ENCODE measurements around the gene CES2.

The CES2 gene

DNA sequence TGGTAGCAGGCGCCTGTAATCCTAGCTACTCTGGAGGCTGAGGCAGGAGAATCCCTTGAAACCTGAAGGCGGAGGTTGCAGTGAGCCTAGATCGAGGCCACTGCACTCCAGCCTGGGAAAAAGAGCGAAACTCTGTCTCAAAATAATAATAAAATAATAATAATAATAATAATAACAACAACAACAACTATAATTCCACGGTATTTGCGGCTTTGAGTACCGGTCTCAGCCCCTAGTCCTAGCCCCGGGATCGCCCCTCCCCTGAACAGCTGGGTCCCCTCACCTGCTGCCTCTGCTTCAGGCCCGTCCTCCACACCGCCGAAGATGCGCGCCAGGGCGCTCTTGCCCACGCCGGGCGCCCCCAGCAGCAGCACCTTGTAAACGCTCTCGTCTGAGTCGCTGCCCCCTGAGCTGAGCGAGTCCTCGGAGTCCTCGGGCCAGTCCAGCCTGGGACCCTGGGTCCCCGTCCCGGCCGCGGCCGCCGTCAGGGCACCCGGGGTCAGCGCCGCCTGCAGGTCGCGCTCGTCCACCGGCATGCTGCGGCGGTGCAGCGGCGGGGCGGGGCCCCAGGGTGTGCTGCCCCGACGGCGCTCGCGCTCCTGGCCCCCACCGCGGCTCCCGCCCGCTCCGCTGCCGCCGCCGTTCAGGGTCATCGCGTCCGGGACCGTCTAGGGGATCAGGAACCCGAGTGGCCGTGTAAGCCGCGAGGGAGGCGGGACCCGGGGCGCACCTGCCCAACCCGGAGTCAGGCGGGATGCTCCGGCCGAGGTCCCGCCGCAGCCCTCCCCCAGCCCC, 10.6 kb upstream of the CES2 start:
- TF ChIP-seq ISL1 (CRISPR knock-in tag; IDR thresholded peaks at IDR 0.05): no peak
- TF ChIP-seq ZFP30 (CRISPR knock-in tag; IDR thresholded peaks at IDR 0.05): no peak
- no peak for TF ChIP-seq TOX (CRISPR knock-in tag; IDR thresholded peaks at IDR 0.05; ENCODE audit: borderline replicate concordance)
- no peak for TF ChIP-seq ZNF8 (CRISPR knock-in tag; IDR thresholded peaks at IDR 0.05)
- no peak for TF ChIP-seq TCF4 (CRISPR knock-in tag; IDR thresholded peaks at IDR 0.05; ENCODE audit: borderline replicate concordance)
- TF ChIP-seq ESRRG (CRISPR knock-in tag; IDR thresholded peaks at IDR 0.05): no peak
- no peak for TF ChIP-seq ZFP3 (CRISPR knock-in tag; IDR thresholded peaks at IDR 0.05)
- TF ChIP-seq GLIS3 (CRISPR knock-in tag; IDR thresholded peaks at IDR 0.05): no peak
- TF ChIP-seq ZC3H10 (CRISPR knock-in tag; IDR thresholded peaks at IDR 0.05): no peak
- ATAC-seq: peak; percentile 45

DNA sequence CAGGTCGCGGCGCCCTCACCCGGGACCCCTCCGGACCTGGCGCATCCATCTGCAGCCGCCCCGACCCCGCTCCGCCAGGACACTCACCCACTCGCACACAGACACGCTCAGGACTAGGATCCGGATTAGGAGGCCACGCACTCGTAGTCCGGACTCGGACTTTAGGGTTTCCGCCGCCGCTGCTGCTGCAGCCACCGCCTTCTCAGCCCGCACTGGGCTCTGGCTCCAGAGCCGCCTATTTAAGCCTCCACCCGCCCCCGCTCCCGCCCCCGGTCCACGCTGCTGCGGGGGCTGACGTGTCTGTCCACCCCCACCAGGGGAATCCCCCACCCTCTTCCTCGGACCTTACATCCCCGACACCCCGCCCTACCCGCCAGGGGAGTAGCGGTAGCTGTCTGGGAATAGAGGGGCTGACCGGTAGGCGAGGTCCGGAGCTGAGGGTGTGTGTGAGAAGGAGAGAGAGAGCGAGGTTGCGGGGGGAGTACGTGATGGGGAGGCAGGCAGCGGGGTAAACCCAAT, 9.9 kb upstream of the CES2 start, which contains the start of gene RRAD:
RRAD (minus strand) TSS at position 214 of the 519 bp plus-strand sequence. CDS start 356 bp downstream, outside the sequence.
- TF ChIP-seq ZFP30 (CRISPR knock-in tag; IDR thresholded peaks at IDR 0.05): no peak
- no peak for TF ChIP-seq RARB (CRISPR knock-in tag; IDR thresholded peaks at IDR 0.05)
- TF ChIP-seq ZNF565 (CRISPR knock-in tag; conservative IDR thresholded peaks at IDR 0.05; ENCODE audit: low read depth): no peak
- TF ChIP-seq TCF4 (CRISPR knock-in tag; IDR thresholded peaks at IDR 0.05; ENCODE audit: borderline replicate concordance): no peak
- TF ChIP-seq OSR1 (CRISPR knock-in tag; IDR thresholded peaks at IDR 0.05): no peak
- no peak for TF ChIP-seq CSDC2 (CRISPR knock-in tag; IDR thresholded peaks at IDR 0.05)
- TF ChIP-seq ZFP3 (CRISPR knock-in tag; IDR thresholded peaks at IDR 0.05): no peak
- no peak for TF ChIP-seq ZNF8 (CRISPR knock-in tag; IDR thresholded peaks at IDR 0.05)
- TF ChIP-seq, protein P1, sequence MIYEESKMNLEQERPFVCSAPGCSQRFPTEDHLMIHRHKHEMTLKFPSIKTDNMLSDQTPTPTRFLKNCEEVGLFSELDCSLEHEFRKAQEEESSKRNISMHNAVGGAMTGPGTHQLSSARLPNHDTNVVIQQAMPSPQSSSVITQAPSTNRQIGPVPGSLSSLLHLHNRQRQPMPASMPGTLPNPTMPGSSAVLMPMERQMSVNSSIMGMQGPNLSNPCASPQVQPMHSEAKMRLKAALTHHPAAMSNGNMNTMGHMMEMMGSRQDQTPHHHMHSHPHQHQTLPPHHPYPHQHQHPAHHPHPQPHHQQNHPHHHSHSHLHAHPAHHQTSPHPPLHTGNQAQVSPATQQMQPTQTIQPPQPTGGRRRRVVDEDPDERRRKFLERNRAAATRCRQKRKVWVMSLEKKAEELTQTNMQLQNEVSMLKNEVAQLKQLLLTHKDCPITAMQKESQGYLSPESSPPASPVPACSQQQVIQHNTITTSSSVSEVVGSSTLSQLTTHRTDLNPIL (CRISPR knock-in tag; IDR thresholded peaks at IDR 0.05; ENCODE audit: low read depth): no peak
- no peak for TF ChIP-seq TOX (CRISPR knock-in tag; IDR thresholded peaks at IDR 0.05; ENCODE audit: borderline replicate concordance)
- TF ChIP-seq PPARA (CRISPR knock-in tag; IDR thresholded peaks at IDR 0.05; ENCODE audit: borderline replicate concordance): no peak
- no peak for TF ChIP-seq GLIS3 (CRISPR knock-in tag; IDR thresholded peaks at IDR 0.05)
- TF ChIP-seq, protein P2, sequence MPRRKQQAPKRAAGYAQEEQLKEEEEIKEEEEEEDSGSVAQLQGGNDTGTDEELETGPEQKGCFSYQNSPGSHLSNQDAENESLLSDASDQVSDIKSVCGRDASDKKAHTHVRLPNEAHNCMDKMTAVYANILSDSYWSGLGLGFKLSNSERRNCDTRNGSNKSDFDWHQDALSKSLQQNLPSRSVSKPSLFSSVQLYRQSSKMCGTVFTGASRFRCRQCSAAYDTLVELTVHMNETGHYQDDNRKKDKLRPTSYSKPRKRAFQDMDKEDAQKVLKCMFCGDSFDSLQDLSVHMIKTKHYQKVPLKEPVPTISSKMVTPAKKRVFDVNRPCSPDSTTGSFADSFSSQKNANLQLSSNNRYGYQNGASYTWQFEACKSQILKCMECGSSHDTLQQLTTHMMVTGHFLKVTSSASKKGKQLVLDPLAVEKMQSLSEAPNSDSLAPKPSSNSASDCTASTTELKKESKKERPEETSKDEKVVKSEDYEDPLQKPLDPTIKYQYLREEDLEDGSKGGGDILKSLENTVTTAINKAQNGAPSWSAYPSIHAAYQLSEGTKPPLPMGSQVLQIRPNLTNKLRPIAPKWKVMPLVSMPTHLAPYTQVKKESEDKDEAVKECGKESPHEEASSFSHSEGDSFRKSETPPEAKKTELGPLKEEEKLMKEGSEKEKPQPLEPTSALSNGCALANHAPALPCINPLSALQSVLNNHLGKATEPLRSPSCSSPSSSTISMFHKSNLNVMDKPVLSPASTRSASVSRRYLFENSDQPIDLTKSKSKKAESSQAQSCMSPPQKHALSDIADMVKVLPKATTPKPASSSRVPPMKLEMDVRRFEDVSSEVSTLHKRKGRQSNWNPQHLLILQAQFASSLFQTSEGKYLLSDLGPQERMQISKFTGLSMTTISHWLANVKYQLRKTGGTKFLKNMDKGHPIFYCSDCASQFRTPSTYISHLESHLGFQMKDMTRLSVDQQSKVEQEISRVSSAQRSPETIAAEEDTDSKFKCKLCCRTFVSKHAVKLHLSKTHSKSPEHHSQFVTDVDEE (CRISPR knock-in tag; IDR thresholded peaks at IDR 0.05): no peak
- ATAC-seq: no peak

DNA sequence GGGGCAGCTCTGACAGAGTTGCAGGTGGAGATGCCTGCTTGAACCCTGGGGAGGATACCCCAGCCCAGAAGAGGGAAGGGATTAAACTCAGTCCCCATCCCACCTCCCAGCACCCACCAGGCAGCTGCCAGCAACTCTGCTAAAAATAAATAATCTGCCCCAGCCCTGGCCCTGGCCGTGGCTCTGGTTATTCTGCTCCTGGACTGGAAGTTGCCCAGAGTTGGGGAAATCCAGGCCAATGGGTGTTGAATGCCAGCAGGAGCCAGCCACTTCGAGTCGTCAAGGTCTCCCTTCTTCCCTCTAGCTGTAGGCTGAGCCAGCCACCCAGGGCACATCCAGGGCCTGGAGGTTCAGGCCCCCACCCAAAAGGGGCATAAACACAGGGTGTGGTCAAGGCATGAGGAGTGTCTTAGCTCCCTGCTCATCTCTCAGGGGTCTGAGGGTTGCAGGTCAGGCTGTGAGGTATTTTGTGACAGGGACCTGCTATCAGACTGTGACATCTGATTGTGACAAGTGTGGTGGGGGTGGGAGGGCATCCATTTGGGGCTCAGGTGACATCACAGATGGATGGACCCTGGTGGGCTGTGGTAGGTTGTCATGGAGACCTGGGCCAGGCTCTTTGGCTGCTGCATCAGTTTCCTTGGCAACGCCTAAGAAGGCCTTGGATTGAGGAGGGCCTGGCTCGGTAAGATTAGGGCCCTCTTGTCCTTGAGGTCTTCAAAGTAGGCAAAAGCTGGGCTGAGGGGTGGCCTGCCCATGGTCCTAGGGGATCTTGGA, 9.0 kb upstream of the CES2 start:
- ATAC-seq: peak; percentile 2; the same call in 2 of the 3 replicates
- no peak for TF ChIP-seq SNAI2 (CRISPR knock-in tag; IDR thresholded peaks at IDR 0.05)
- no peak for TF ChIP-seq RARB (CRISPR knock-in tag; IDR thresholded peaks at IDR 0.05)
- no peak for TF ChIP-seq ZFP30 (CRISPR knock-in tag; IDR thresholded peaks at IDR 0.05)
- TF ChIP-seq TCF4 (CRISPR knock-in tag; IDR thresholded peaks at IDR 0.05; ENCODE audit: borderline replicate concordance): no peak
- no peak for TF ChIP-seq ZNF565 (CRISPR knock-in tag; conservative IDR thresholded peaks at IDR 0.05; ENCODE audit: low read depth)
- no peak for TF ChIP-seq OSR1 (CRISPR knock-in tag; IDR thresholded peaks at IDR 0.05)
- TF ChIP-seq, protein P3, sequence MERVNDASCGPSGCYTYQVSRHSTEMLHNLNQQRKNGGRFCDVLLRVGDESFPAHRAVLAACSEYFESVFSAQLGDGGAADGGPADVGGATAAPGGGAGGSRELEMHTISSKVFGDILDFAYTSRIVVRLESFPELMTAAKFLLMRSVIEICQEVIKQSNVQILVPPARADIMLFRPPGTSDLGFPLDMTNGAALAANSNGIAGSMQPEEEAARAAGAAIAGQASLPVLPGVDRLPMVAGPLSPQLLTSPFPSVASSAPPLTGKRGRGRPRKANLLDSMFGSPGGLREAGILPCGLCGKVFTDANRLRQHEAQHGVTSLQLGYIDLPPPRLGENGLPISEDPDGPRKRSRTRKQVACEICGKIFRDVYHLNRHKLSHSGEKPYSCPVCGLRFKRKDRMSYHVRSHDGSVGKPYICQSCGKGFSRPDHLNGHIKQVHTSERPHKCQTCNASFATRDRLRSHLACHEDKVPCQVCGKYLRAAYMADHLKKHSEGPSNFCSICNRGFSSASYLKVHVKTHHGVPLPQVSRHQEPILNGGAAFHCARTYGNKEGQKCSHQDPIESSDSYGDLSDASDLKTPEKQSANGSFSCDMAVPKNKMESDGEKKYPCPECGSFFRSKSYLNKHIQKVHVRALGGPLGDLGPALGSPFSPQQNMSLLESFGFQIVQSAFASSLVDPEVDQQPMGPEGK (CRISPR knock-in tag; IDR thresholded peaks at IDR 0.05; ENCODE audit: borderline replicate concordance): no peak
- TF ChIP-seq, protein P4, sequence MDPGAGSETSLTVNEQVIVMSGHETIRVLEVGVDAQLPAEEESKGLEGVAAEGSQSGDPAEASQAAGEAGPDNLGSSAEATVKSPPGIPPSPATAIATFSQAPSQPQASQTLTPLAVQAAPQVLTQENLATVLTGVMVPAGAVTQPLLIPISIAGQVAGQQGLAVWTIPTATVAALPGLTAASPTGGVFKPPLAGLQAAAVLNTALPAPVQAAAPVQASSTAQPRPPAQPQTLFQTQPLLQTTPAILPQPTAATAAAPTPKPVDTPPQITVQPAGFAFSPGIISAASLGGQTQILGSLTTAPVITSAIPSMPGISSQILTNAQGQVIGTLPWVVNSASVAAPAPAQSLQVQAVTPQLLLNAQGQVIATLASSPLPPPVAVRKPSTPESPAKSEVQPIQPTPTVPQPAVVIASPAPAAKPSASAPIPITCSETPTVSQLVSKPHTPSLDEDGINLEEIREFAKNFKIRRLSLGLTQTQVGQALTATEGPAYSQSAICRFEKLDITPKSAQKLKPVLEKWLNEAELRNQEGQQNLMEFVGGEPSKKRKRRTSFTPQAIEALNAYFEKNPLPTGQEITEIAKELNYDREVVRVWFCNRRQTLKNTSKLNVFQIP (CRISPR knock-in tag; IDR thresholded peaks at IDR 0.05; ENCODE audit: borderline replicate concordance, low read depth): no peak
- TF ChIP-seq BACH2 (CRISPR knock-in tag; IDR thresholded peaks at IDR 0.05; ENCODE audit: borderline replicate concordance): no peak
- TF ChIP-seq ARNTL (CRISPR knock-in tag; IDR thresholded peaks at IDR 0.05; ENCODE audit: borderline replicate concordance, low read depth): no peak
- TF ChIP-seq ESRRG (CRISPR knock-in tag; IDR thresholded peaks at IDR 0.05): no peak
- TF ChIP-seq ZC3H10 (CRISPR knock-in tag; IDR thresholded peaks at IDR 0.05): no peak
- no peak for TF ChIP-seq ZNF8 (CRISPR knock-in tag; IDR thresholded peaks at IDR 0.05)

Measured in SK-N-SH treated with all-trans-retinoic acid at 6 μM for 48 hours (cell line).